ENCODE data around the gene IMMP2L.

IMMP2L gene

GRCh38 chr7:111199643-111200042, 362.6 kb downstream of the IMMP2L start:
- DNase-seq, result no peak

- DNase-seq, result no peak
These were observed 364.0 kb downstream of the IMMP2L start for GRCh38 chr7:111198255-111198654.

- no peak for DNase-seq
These were observed 365.6 kb downstream of the IMMP2L start for GRCh38 chr7:111196655-111197054.

GRCh38 chr7:111192614-111193413, 369.5 kb downstream of the IMMP2L start:
- no peak for DNase-seq

- no peak for DNase-seq
These were observed 371.5 kb downstream of the IMMP2L start for GRCh38 chr7:111190804-111191203.

- DNase-seq, result peak; percentile 39
These were observed 377.3 kb downstream of the IMMP2L start for GRCh38 chr7:111184987-111185386.

- DNase-seq, result no peak
These were observed 379.0 kb downstream of the IMMP2L start for GRCh38 chr7:111183321-111183720.

- DNase-seq, result no peak
These were observed 382.0 kb downstream of the IMMP2L start for GRCh38 chr7:111180338-111180737.

GRCh38 chr7:111175908-111176441, 386.3 kb downstream of the IMMP2L start:
- no peak for DNase-seq

- no peak for DNase-seq
These were observed 387.8 kb downstream of the IMMP2L start for GRCh38 chr7:111174510-111174909.

- no peak for DNase-seq
These were observed 388.3 kb downstream of the IMMP2L start for GRCh38 chr7:111173990-111174389.

GRCh38 chr7:111173528-111173927, 388.8 kb downstream of the IMMP2L start:
- DNase-seq, result no peak

- DNase-seq, result no peak
These were observed 389.6 kb downstream of the IMMP2L start for GRCh38 chr7:111172564-111173257.

- peak; percentile 76 for DNase-seq
These were observed 394.1 kb downstream of the IMMP2L start for GRCh38 chr7:111168182-111168581.

- peak; percentile 56 for DNase-seq
These were observed 397.9 kb downstream of the IMMP2L start for GRCh38 chr7:111164442-111164841.

GRCh38 chr7:111162692-111163091, 399.6 kb downstream of the IMMP2L start:
- DNase-seq, result no peak

- DNase-seq, result no peak
These were observed 402.0 kb downstream of the IMMP2L start for GRCh38 chr7:111160297-111160696.

GRCh38 chr7:111159426-111159825, 402.9 kb downstream of the IMMP2L start:
- no peak for DNase-seq

GRCh38 chr7:111150709-111151108, 411.6 kb downstream of the IMMP2L start:
- DNase-seq, result no peak

- DNase-seq, result no peak
These were observed 414.4 kb downstream of the IMMP2L start for GRCh38 chr7:111147708-111148533.

GRCh38 chr7:111146136-111146535, 416.2 kb downstream of the IMMP2L start:
- no peak for DNase-seq

- DNase-seq, result no peak
These were observed 416.8 kb downstream of the IMMP2L start for GRCh38 chr7:111145472-111145871.

All from NCI-H446 treated with DMSO at 0.1 percent for 48 hours (cell line).